Measurements from ENCODE around the gene ARHGAP20.
A peak's percentile ranks its signal among the peaks of the same experiment; 100 is the strongest.

Gene ARHGAP20

GRCh38 chr11:110565357-110566336 is 146.6 kb downstream of the ARHGAP20 start:
- Histone ChIP-seq H3K4me1 (ENCODE audit: control insufficient read depth, insufficient read depth, low read length) (no peaks in the 10 kb centered on the region), H3K27ac (ENCODE audit: extremely low read depth, low read depth, low read length) (no peak overlapping the region), H3K9me3 (ENCODE audit: control insufficient read depth, insufficient read depth, low read depth, low read length) (no peaks in the 10 kb centered on the region), H3K36me3 (ENCODE audit: control insufficient read depth in 2 of 2, insufficient read depth in 1 of 2, low read length in 2 of 2) (no peaks in the 10 kb centered on the region), H3K4me3 (ENCODE audit: low read depth, low read length) (no peak overlapping the region)
- CTCF ChIA-PET, result no interaction called here
- POLR2A ChIA-PET, result interaction anchor here (0.6 kb wide), 1 partner anchor 33 kb away, joined by 4 read pairs; no protein-coding TSS in a partner anchor
- TF ChIP-seq, protein P1, sequence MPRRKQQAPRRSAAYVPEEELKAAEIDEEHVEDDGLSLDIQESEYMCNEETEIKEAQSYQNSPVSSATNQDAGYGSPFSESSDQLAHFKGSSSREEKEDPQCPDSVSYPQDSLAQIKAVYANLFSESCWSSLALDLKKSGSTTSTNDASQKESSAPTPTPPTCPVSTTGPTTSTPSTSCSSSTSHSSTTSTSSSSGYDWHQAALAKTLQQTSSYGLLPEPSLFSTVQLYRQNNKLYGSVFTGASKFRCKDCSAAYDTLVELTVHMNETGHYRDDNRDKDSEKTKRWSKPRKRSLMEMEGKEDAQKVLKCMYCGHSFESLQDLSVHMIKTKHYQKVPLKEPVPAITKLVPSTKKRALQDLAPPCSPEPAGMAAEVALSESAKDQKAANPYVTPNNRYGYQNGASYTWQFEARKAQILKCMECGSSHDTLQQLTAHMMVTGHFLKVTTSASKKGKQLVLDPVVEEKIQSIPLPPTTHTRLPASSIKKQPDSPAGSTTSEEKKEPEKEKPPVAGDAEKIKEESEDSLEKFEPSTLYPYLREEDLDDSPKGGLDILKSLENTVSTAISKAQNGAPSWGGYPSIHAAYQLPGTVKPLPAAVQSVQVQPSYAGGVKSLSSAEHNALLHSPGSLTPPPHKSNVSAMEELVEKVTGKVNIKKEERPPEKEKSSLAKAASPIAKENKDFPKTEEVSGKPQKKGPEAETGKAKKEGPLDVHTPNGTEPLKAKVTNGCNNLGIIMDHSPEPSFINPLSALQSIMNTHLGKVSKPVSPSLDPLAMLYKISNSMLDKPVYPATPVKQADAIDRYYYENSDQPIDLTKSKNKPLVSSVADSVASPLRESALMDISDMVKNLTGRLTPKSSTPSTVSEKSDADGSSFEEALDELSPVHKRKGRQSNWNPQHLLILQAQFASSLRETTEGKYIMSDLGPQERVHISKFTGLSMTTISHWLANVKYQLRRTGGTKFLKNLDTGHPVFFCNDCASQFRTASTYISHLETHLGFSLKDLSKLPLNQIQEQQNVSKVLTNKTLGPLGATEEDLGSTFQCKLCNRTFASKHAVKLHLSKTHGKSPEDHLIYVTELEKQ (tag by site-specific recombination; IDR thresholded peaks at IDR 0.05; ENCODE audit: borderline replicate concordance), result no peak
- TF ChIP-seq ZNF324 (tag by site-specific recombination; IDR thresholded peaks at IDR 0.05) (no peak), ELK4 (IDR thresholded peaks at IDR 0.05; ENCODE audit: borderline replicate concordance, low read depth, low read length) (no peak), ZNF157 (tag by site-specific recombination; IDR thresholded peaks at IDR 0.05) (no peak), ZNF518A (tag by site-specific recombination; conservative IDR thresholded peaks at IDR 0.05; ENCODE audit: low read depth) (0 out of 2 replicates have a peak, but pooled peaks have one; percentile 15), PRDM1 (tag by site-specific recombination; IDR thresholded peaks at IDR 0.05) (peak; percentile 67), IKZF3 (tag by site-specific recombination; IDR thresholded peaks at IDR 0.05) (no peak), TCF7L2 (IDR thresholded peaks at IDR 0.05; ENCODE audit: borderline replicate concordance, low read depth, low read length) (peak; percentile 98), ZNF623 (tag by site-specific recombination; IDR thresholded peaks at IDR 0.05) (no peak), ZFHX2 (tag by site-specific recombination; conservative IDR thresholded peaks at IDR 0.05) (0 out of 2 replicates have a peak, but pooled peaks have one; percentile 2), BCL11A (tag by site-specific recombination; IDR thresholded peaks at IDR 0.05; ENCODE audit: low read depth) (no peak), ZBTB10 (tag by site-specific recombination; IDR thresholded peaks at IDR 0.05) (no peak), ZNF548 (tag by site-specific recombination; IDR thresholded peaks at IDR 0.05) (no peak), ZNF239 (tag by site-specific recombination; IDR thresholded peaks at IDR 0.05) (no peak), ZNF266 (tag by site-specific recombination; IDR thresholded peaks at IDR 0.05; ENCODE audit: low read depth) (no peak), ZNF555 (tag by site-specific recombination; conservative IDR thresholded peaks at IDR 0.05) (no peak), TRIM28 (IDR thresholded peaks at IDR 0.05; ENCODE audit: borderline replicate concordance, low read length) (peak; percentile 90), ZNF501 (tag by site-specific recombination; IDR thresholded peaks at IDR 0.05) (no peak), RBAK (tag by site-specific recombination; IDR thresholded peaks at IDR 0.05) (no peak), ZEB2 (tag by site-specific recombination; IDR thresholded peaks at IDR 0.05) (no peak), ZNF138 (tag by site-specific recombination; IDR thresholded peaks at IDR 0.05; ENCODE audit: borderline replicate concordance) (no peak)
- TF ChIP-seq, protein P2, sequence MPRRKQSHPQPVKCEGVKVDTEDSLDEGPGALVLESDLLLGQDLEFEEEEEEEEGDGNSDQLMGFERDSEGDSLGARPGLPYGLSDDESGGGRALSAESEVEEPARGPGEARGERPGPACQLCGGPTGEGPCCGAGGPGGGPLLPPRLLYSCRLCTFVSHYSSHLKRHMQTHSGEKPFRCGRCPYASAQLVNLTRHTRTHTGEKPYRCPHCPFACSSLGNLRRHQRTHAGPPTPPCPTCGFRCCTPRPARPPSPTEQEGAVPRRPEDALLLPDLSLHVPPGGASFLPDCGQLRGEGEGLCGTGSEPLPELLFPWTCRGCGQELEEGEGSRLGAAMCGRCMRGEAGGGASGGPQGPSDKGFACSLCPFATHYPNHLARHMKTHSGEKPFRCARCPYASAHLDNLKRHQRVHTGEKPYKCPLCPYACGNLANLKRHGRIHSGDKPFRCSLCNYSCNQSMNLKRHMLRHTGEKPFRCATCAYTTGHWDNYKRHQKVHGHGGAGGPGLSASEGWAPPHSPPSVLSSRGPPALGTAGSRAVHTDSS (tag by site-specific recombination; IDR thresholded peaks at IDR 0.05), result peak; percentile 51; the same call in 1 of the 2 replicates
